Osteocyte (in vitro differentiated cells): ENCODE measurements around the gene AFF3. TPM values are rescaled to one million over a fixed set of nuclear protein-coding genes. Genes with fewer than 3 reads are reported as not detected.

Source experiments
- DNase-seq: peaks from one replicate; pipeline ENCODE4 v3.0.0; 2021; ENCODE audit warnings: mixed read lengths; ENCODE audit not compliant: unreplicated experiment; ENCODE audit errors: extremely low spot score
- H3K27ac Mint-ChIP-seq: one replicate; pipeline ENCODE4 v1.8.0; 2021; ENCODE audit warnings: mild to moderate bottlenecking, mixed read lengths; ENCODE audit not compliant: unreplicated experiment
- H3K27me3 Mint-ChIP-seq: one replicate; pipeline ENCODE4 v1.8.0; 2021; ENCODE audit warnings: mixed read lengths; ENCODE audit not compliant: unreplicated experiment
- H3K36me3 Mint-ChIP-seq: one replicate; pipeline ENCODE4 v1.8.0; 2021; ENCODE audit warnings: mixed read lengths; ENCODE audit not compliant: unreplicated experiment
- H3K4me1 Mint-ChIP-seq: one replicate; pipeline ENCODE4 v1.8.0; 2021; ENCODE audit warnings: mixed read lengths; ENCODE audit not compliant: unreplicated experiment
- H3K4me3 Mint-ChIP-seq: one replicate; pipeline ENCODE4 v1.8.0; 2021; ENCODE audit warnings: mild to moderate bottlenecking, moderate library complexity, mixed read lengths; ENCODE audit not compliant: unreplicated experiment
- H3K9me3 Mint-ChIP-seq: one replicate; pipeline ENCODE4 v1.8.0; 2021; ENCODE audit warnings: mixed read lengths; ENCODE audit not compliant: unreplicated experiment
- total RNA-seq: library from RNA; stranded (reverse); gene quantifications from 2 replicates; pipeline ENCODE4 v1.2.1, GENCODE V29; 2021
- TF ChIP-seq, protein P1 (sequence below): fragments of 200-600 bp; sonication (generic); IDR thresholded peaks from 2 replicates; pipeline ENCODE4 v1.5.0; 2021; ENCODE audit warnings: antibody characterized with exemption, mild to moderate bottlenecking, moderate library complexity

AFF3 gene
- total RNA-seq, 1 donor from 2014 or later = 248 TPM

DNA sequence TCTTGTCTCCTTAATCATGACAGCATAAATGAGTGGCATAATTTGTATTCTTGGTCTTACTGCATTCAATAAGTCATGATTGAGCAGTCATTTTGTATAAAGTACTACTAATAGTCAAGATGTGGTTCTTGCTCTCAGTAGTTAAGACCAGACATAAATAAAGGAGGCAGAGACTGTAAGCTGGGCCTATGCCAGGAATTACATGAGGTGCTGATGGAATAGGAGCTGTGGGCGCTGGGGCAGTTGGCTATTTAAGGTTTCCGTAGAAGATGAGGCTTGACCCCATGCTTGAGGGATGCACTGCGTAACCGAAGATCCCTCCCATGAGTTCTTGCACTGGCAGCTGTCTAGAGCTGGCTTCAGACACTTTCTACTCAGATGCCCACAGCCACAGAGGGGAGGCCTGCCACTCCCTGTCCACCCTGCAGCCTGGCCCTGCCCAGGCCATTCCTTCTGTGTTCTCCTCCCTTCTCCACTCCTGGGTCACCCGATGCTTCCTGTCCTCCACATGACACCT is 501.7 kb downstream of the AFF3 start:
- H3K4me1 Mint-ChIP-seq = peaks cover 23% of the 10 kb centered on the region
- no peaks in the 10 kb centered on the region for H3K27me3 Mint-ChIP-seq
- H3K36me3 Mint-ChIP-seq = peaks cover 19% of the 10 kb centered on the region
- H3K9me3 Mint-ChIP-seq = no peaks in the 10 kb centered on the region
- TF ChIP-seq, protein P1, sequence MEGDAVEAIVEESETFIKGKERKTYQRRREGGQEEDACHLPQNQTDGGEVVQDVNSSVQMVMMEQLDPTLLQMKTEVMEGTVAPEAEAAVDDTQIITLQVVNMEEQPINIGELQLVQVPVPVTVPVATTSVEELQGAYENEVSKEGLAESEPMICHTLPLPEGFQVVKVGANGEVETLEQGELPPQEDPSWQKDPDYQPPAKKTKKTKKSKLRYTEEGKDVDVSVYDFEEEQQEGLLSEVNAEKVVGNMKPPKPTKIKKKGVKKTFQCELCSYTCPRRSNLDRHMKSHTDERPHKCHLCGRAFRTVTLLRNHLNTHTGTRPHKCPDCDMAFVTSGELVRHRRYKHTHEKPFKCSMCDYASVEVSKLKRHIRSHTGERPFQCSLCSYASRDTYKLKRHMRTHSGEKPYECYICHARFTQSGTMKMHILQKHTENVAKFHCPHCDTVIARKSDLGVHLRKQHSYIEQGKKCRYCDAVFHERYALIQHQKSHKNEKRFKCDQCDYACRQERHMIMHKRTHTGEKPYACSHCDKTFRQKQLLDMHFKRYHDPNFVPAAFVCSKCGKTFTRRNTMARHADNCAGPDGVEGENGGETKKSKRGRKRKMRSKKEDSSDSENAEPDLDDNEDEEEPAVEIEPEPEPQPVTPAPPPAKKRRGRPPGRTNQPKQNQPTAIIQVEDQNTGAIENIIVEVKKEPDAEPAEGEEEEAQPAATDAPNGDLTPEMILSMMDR = no peak
- DNase-seq = no peak
- no peak overlapping the region for H3K4me3 Mint-ChIP-seq
- peak overlapping the region; percentile 11 for H3K27ac Mint-ChIP-seq

DNA sequence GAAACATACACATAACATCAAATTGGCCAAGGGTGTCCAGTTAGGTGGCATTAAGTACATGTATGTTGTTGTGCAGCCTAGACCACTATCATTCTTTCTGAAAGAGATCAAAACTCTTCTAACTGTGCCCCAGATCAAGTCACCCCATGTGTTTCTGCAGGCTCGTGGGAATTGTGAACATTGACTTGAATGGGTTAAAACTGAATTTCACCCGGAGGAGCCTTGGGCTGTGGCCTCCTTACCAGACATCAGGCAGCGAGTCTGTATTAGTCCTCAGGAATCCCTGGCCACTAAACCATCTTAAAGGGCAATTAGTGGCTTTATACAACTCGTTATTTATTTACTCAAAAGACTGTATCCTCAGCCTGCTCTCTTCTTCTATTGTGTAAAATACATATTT is 503.6 kb downstream of the AFF3 start:
- H3K27ac Mint-ChIP-seq = no peak overlapping the region
- TF ChIP-seq, protein P1 = no peak
- peaks cover 18% of the 10 kb centered on the region for H3K36me3 Mint-ChIP-seq
- no peaks in the 10 kb centered on the region for H3K27me3 Mint-ChIP-seq
- no peaks in the 10 kb centered on the region for H3K9me3 Mint-ChIP-seq
- no peak overlapping the region for H3K4me3 Mint-ChIP-seq
- peaks cover 23% of the 10 kb centered on the region for H3K4me1 Mint-ChIP-seq
- no peak for DNase-seq

DNA sequence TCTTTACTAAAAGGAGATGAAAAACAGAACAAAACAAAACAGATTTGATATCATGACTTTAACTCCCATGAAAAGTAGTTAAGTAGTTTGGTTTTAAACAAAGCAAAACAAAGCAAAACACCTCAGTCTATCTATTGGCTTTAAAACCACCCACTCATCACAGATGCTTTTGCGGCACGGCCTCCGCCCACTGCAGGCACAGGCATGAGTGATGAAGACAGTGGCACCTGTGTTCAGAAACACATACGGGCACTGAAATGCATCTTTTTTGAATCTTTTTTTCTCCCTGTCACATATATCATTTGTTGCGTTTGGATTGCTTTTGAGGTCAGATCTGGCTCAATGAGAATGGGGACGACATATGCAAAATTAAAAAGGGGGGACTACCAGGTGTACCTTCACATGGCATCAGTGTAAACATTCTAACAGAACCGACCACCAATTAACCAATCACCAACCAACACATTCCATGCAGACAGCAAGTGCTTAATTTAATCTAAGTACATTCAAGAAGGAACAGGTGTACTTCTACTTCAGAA is 505.2 kb downstream of the AFF3 start:
- Mint-ChIP-seq H3K4me1 (peaks cover 23% of the 10 kb centered on the region), H3K27me3 (no peaks in the 10 kb centered on the region), H3K9me3 (no peaks in the 10 kb centered on the region), H3K27ac (no peak overlapping the region), H3K36me3 (peaks cover 27% of the 10 kb centered on the region), H3K4me3 (no peak overlapping the region)
- TF ChIP-seq, protein P1 = no peak
- no peak for DNase-seq

DNA sequence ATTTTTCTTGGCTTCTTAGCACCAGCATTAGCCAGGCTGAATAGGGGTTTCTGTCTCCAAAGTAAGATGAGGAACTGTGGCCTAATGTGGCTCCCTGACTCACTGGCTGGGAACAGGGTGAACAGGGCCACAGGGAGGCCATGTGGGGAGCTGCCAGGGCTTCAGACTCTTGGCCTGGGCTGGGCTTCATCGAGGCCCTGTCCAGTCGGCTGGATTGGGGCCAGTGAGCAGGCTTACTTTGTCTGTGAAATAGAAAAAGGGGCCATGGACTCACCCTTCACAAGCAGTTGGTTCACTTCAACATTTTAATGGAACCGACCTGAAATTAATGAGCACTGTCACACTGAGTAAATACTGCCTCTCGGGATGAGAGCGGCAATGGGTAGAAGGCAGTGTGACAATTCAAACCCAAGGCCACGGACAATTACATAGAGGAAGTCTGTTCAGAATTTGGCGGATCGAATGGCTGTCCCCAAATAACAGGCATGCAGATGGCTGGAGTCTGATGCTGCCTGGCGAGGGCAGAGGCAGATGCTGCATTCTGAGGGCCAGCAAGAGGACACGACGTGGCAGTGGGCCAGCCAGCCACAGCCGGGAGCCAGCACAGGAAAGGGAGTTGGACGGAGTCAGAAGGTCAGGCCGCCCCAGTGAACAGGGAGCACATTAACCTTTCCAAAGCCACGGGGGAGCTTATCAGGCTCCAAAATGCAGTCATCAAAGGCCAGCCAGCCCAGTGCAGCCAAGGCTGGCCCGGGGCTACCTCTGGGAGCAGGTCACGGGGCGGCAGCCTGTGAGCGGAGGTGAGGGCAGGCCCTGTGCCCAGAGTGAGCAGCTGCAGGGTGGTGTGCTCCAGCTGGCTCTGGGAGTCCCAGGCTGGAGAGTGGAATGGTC is 506.0 kb downstream of the AFF3 start:
- no peaks in the 10 kb centered on the region for H3K27me3 Mint-ChIP-seq
- H3K4me1 Mint-ChIP-seq = peaks cover 23% of the 10 kb centered on the region
- TF ChIP-seq, protein P1 = no peak
- H3K27ac Mint-ChIP-seq = peak overlapping the region; percentile 43
- H3K4me3 Mint-ChIP-seq = no peak overlapping the region
- peaks cover 23% of the 10 kb centered on the region for H3K36me3 Mint-ChIP-seq
- no peaks in the 10 kb centered on the region for H3K9me3 Mint-ChIP-seq
- no peak for DNase-seq

DNA sequence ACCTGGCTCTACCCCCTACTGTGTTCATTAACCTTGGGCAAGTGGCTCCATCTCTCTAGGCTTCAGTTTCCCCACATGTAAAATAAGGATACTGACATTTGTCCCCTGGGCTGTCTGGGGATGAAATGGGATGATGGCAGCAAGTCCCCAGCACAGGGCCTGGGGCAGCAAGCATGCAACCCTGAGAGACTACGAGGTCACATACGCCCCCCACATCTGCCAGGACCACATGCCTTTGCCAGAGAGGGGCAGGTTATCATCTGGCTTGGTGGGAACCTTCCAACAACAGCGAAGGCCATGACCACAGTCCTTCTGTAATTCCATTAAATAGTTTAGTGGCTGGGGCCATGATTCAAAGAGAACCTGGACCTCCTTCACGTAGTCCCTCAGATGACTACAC is 506.7 kb downstream of the AFF3 start:
- H3K9me3 Mint-ChIP-seq = no peaks in the 10 kb centered on the region
- H3K27ac Mint-ChIP-seq = no peak overlapping the region
- H3K4me3 Mint-ChIP-seq = no peak overlapping the region
- H3K4me1 Mint-ChIP-seq = peaks cover 18% of the 10 kb centered on the region
- peaks cover 27% of the 10 kb centered on the region for H3K36me3 Mint-ChIP-seq
- DNase-seq = no peak
- no peaks in the 10 kb centered on the region for H3K27me3 Mint-ChIP-seq
- TF ChIP-seq, protein P1 = no peak
